SKM-1 (cell line): ENCODE data around the gene CREBL2.

ENCODE experiments used
- DNase-seq: peaks from one replicate; lab custom pipeline; 2025; ENCODE audit not compliant: unreplicated experiment; lab: John Stamatoyannopoulos, UW

CREBL2 gene

GRCh38 chr12:12671850-12672660 lies 60.4 kb downstream of the CREBL2 start:
- no peak for DNase-seq

DNA sequence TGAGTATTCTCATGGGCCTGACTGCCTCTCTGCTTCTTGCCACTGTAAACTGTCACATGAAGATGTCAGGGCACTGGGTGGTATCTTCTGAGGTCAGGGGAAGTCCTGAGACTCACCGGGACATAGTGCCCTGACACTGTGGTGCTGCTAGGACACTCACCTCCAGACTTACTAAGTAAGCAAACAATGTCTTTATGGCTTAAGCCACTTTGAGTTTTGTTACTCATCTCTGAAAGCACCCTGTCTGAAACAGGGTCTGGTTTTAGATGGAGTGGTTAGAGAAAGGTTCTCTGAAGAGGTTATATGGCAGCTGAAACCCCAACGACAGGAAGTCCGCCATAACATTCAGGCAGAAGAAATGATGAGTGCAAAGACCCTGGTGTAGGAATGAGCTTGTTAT lies 61.6 kb downstream of the CREBL2 start:
- no peak for DNase-seq

DNA sequence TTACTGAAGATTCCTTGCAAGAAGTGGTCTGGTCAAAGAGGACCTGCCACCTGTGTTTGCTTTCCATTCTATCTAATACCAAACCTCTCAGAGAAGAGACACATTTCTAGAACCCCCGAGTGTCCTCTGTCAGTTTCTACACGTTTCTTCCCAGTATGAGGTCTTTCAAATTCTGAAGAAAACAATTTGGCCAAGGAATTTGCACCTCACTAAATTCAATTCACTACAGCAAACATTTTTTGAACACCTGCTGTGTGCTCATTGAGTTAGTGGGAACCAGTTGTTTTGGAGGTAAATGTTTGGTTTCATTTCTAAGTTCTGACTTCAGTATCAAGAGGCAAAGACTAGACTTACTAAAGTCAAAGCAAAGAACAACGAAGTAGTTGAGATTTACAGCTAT lies 64.9 kb downstream of the CREBL2 start:
- DNase-seq: no peak

- no peak for DNase-seq
Observed at GRCh38 chr12:12681061-12681765, 69.5 kb downstream of the CREBL2 start.

DNA sequence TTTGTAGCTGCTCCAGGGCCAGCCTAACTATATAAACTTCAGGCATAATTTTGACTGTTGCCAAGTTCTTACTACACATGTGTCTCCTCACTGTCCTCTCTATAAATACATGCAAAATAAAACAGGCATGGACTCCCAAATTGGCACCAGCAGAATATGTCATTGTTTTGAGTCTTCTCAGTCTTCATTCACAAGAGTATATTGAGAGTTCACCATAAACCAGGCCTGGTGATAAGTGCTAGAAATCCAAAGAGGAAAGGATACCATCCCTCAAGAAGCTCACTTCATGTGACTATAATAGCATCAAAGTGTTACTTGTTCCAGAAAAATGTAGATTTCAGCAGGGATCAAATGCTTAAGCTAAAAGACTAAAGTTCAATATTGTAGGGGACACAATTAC lies 70.6 kb downstream of the CREBL2 start:
- DNase-seq: no peak

DNA sequence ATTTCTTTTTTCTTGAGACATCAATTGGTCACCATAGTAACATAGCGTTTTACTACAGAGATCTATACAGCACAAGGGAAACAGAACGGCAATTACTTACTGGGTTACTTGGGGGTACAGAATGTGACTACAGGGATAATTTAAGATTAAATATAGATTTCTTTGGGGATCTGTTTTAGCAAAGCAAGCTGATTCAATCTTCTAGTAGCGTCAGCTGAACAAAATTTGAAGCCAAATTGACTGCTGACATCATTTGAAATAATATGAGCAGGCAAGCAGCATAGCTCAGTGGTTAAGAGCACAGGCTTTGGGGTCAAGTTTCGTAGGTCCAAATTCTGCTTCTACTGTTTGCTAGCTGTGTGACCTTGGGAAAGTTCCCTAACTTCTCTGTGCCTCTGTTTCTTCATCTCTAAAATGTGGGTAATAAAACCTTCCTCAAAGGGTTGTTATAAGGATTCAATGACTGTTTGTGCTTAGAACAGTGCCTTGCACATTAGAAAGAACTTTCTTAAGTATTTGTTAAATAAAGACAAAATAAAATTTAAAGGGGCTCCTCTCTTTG lies 71.5 kb downstream of the CREBL2 start:
- DNase-seq: no peak

GRCh38 chr12:12683725-12684124 lies 72.0 kb downstream of the CREBL2 start:
- no peak for DNase-seq

GRCh38 chr12:12684375-12685106 lies 72.9 kb downstream of the CREBL2 start:
- DNase-seq: no peak

- no peak for DNase-seq
Observed at GRCh38 chr12:12685305-12685704, 73.6 kb downstream of the CREBL2 start.

GRCh38 chr12:12686472-12686871 lies 74.8 kb downstream of the CREBL2 start:
- DNase-seq: no peak

- DNase-seq: no peak
Observed at GRCh38 chr12:12686925-12687324, 75.2 kb downstream of the CREBL2 start.

DNA sequence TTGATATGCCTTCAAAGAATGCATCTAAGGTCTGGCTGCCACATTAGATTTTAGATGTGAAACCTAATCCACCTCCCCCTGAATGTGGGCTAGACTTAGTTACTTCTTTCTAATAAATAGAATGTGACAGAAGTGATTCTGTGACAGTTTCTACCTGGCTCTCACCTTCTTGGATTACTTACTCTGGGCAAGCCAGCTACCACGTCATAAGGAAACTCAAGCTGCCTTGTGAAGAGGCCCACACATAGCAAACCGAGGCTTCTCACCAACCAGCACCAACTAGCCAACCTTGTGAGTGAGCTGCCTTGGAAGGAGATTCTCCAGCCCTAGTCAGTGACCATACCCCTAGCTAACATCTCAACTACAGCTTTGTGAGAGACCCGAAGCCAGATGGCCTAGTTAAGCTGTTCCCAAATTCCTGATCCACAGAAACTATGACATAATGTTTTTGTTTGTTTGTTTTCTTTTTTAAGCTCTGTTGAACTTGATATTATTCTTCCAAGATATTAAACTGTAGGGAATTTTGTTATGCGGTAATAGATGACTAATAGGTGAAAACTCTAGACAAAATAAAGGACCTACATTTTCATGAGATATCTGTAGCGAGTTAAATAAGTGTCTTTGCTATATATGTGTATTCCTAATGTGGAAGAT lies 78.1 kb downstream of the CREBL2 start:
- no peak for DNase-seq

GRCh38 chr12:12691549-12691948 lies 79.9 kb downstream of the CREBL2 start:
- no peak for DNase-seq

DNA sequence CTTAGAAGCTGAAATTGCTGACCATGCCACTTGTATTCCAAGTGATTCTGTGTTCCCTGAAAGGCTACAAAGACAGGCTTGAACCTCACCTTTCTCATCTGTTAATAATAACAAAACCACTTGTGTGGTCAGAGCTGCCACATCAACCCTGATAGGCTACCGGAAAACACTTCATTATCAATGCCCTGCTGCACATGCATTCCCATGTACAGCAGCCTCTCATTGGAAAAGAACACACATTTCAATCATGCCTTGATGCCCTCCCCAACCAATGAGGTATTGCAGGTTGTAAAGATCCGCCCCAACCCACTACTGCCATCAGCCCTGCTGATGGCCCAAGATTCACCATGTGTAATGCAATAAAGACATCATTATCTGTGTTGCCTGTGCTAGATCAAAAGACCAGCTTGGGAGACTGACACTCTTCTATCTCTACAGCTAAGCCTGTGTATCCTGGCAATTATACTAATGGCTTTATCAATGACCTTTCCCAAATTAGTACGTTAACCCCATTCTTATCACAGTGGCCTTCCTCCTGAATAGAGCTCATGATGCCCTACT lies 81.5 kb downstream of the CREBL2 start:
- no peak for DNase-seq
